CD14-positive monocyte (primary cell): ENCODE data around the gene LENEP. TPM values are rescaled to one million over a fixed set of nuclear protein-coding genes. Genes with fewer than 3 reads are reported as not detected.
A peak's percentile ranks its signal among the peaks of the same experiment; 100 is the strongest.

ENCODE experiments used
- DNase-seq, 3 donors: peaks; one replicate each; pipeline ENCODE4 v3.0.0-alpha.2; 2011 to 2022
- H2AFZ ChIP-seq: 2 replicates; pipeline ENCODE4 v1.6.0; 2012; ENCODE audit warnings: mild to moderate bottlenecking, low read depth, low read length, inconsistent platforms; ENCODE audit not compliant: insufficient read depth, poor library complexity, severe bottlenecking
- H3K27ac ChIP-seq, 2 donors: 1 replicate in 1 of 2; 2 replicates in 1 of 2; pipeline ENCODE4 v1.5.1; 2012 to 2013; ENCODE audit warnings: low read length in 2 of 2, control low read depth in 1 of 2, inconsistent platforms in 1 of 2, low read depth in 1 of 2, mild to moderate bottlenecking in 1 of 2
- H3K27me3 ChIP-seq, 2 donors: one replicate each; pipeline versions ENCODE4 v1.6.0 to v1.6.1; 2011 to 2013; ENCODE audit warnings: low read length in 2 of 2; ENCODE audit not compliant: control insufficient read depth in 2 of 2, insufficient read depth in 2 of 2
- H3K36me3 ChIP-seq, 2 donors: replicated peaks in 1 of 2; 1 replicate in 1 of 2; 2 replicates in 1 of 2; pipeline versions ENCODE4 v1.5.1 to v1.6.1; 2012 to 2013; ENCODE audit warnings: low read length in 2 of 2, control low read depth in 1 of 2, inconsistent platforms in 1 of 2, mild to moderate bottlenecking in 1 of 2; ENCODE audit not compliant: insufficient read depth in 2 of 2, control insufficient read depth in 1 of 2
- H3K4me1 ChIP-seq, 2 donors: 1 replicate in 1 of 2; 2 replicates in 1 of 2; pipeline versions ENCODE4 v1.5.1 to v1.6.1; 2012 to 2013; ENCODE audit warnings: low read length in 2 of 2, control low read depth in 1 of 2, inconsistent platforms in 1 of 2, mild to moderate bottlenecking in 1 of 2, moderate library complexity in 1 of 2; ENCODE audit not compliant: insufficient read depth in 2 of 2, control insufficient read depth in 1 of 2
- H3K4me2 ChIP-seq: replicated peaks from 2 replicates; pipeline ENCODE3; 2012; ENCODE audit warnings: low read length, moderate library complexity, mild to moderate bottlenecking; ENCODE audit not compliant: poor library complexity, severe bottlenecking; ENCODE audit errors: extremely low read depth
- H3K4me3 ChIP-seq, 3 experiments: fragments of 200-600 bp in 1 of 3; sonication (generic) in 1 of 3; replicated peaks in 1 of 3; 1 replicate in 2 of 3; 2 replicates in 1 of 3; pipeline ENCODE4 v1.5.1; 2011 to 2013; ENCODE audit warnings: low read length in 3 of 3, mild to moderate bottlenecking in 3 of 3, control low read depth in 2 of 3, low read depth in 2 of 3, inconsistent platforms in 1 of 3, moderate library complexity in 1 of 3
- H3K79me2 ChIP-seq: 2 replicates; pipeline ENCODE4 v1.6.0; 2012; ENCODE audit warnings: mild to moderate bottlenecking, control low read depth, inconsistent platforms, low read length, moderate library complexity; ENCODE audit not compliant: insufficient read depth
- H3K9ac ChIP-seq: 2 replicates; pipeline ENCODE4 v1.6.0; 2017; ENCODE audit warnings: low read length, mild to moderate bottlenecking; ENCODE audit not compliant: insufficient read depth, poor library complexity, severe bottlenecking
- H3K9me3 ChIP-seq, 2 donors: replicated peaks in 1 of 2; 1 replicate in 1 of 2; 2 replicates in 1 of 2; pipeline versions ENCODE4 v1.5.1 to v1.6.1; 2012 to 2013; ENCODE audit warnings: low read length in 2 of 2, control low read depth in 1 of 2; ENCODE audit not compliant: control insufficient read depth in 1 of 2, insufficient read depth in 1 of 2
- H4K20me1 ChIP-seq: 2 replicates; pipeline ENCODE4 v1.6.0; 2012; ENCODE audit warnings: mild to moderate bottlenecking, low read length, control low read depth, moderate library complexity; ENCODE audit not compliant: insufficient read depth
- H3K27ac Mint-ChIP-seq, 7 donors: one replicate each; pipeline ENCODE4 v1.8.0; 2020; ENCODE audit warnings: mild to moderate bottlenecking in 7 of 7, mixed read lengths in 7 of 7, moderate library complexity in 6 of 7, inconsistent platforms in 2 of 7
- H3K27me3 Mint-ChIP-seq, 3 donors: one replicate each; pipeline ENCODE4 v1.8.0; 2021 to 2022; ENCODE audit warnings: low read depth in 3 of 3, mild to moderate bottlenecking in 3 of 3, mixed read lengths in 3 of 3, moderate library complexity in 3 of 3, inconsistent platforms in 1 of 3
- H3K36me3 Mint-ChIP-seq, 2 donors: one replicate each; pipeline ENCODE4 v1.8.0; 2020; ENCODE audit warnings: mixed read lengths in 2 of 2, inconsistent platforms in 1 of 2, mild to moderate bottlenecking in 1 of 2
- H3K4me1 Mint-ChIP-seq: one replicate; pipeline ENCODE4 v1.8.0; 2020; ENCODE audit warnings: mild to moderate bottlenecking, mixed read lengths
- H3K4me3 Mint-ChIP-seq, 2 donors: one replicate each; pipeline ENCODE4 v1.8.0; 2020; ENCODE audit warnings: mild to moderate bottlenecking in 2 of 2, mixed read lengths in 2 of 2, moderate library complexity in 1 of 2
- H3K9me3 Mint-ChIP-seq, 7 donors: one replicate each; pipeline ENCODE4 v1.8.0; 2020 to 2022; ENCODE audit warnings: mixed read lengths in 7 of 7, mild to moderate bottlenecking in 6 of 7, moderate library complexity in 6 of 7, inconsistent platforms in 2 of 7
- CTCF ChIP-seq: fragments of 200-600 bp; IDR thresholded peaks from one replicate; pipeline ENCODE4 v1.8.0; 2022; ENCODE audit warnings: antibody characterized with exemption, mild to moderate bottlenecking
- WGBS: methylation state at CpG from one replicate; pipeline ENCODE4 v1.1.5; 2013; ENCODE audit warnings: missing lambda C conversion rate; ENCODE audit not compliant: insufficient coverage; 5-methylcytosine and 5-hydroxymethylcytosine counted together
- intact Hi-C, 2 donors: fragments of 100-400 bp; cut with micrococcal nuclease; formaldehyde crosslinking; loops; one replicate each; pipeline versions ENCODE4 v1.15.0 to v1.15.1; 2023
- polyA plus RNA-seq, 3 donors: library from polyadenylated mRNA; depleted of rRNA in 1 of 3; unstranded in 2 of 3; stranded (reverse) in 1 of 3; fragments of 300-500 nt in 2 of 3; fragments of >200 nt in 1 of 3; fragmentation: Illumina TruSeq in 2 of 3; gene quantifications; 1 replicate in 2 of 3; 2 replicates in 1 of 3; pipeline ENCODE4 v1.2.3, GENCODE V29; 2012 to 2021

Gene LENEP
- polyA plus RNA-seq, 3 donors: not detected

GRCh38 chr1:155022927-155023236, 29.5 kb downstream of the LENEP start:
- 44% methylated on average over 4 of the region's 4 CpGs for WGBS
- peaks cover 40% of the 10 kb centered on the region for H4K20me1 ChIP-seq
- H3K36me3 Mint-ChIP-seq: peaks cover 13 to 20% of the 10 kb centered on the region in 2 donors
- peaks cover 11 to 19% of the 10 kb centered on the region in 2 donors for H3K4me1 ChIP-seq
- peak overlapping the region in 2 of 7 donors; percentile 70 to 78 for H3K27ac Mint-ChIP-seq
- H2AFZ ChIP-seq: no peak overlapping the region
- H3K36me3 ChIP-seq: peaks cover 11 to 13% of the 10 kb centered on the region in 2 donors
- H3K9me3 ChIP-seq: no peaks in the 10 kb centered on the region
- no peak for TF ChIP-seq CTCF
- no peak overlapping the region for H3K4me3 ChIP-seq
- no peak overlapping the region for H3K4me2 ChIP-seq
- H3K9ac ChIP-seq: no peak overlapping the region
- peak overlapping the region in 1 of 2 donors; percentile 20 for H3K27ac ChIP-seq
- H3K27me3 Mint-ChIP-seq: peaks cover 0 to 9% (median 5%) of the 10 kb centered on the region in 3 donors
- H3K79me2 ChIP-seq: peaks cover 2% of the 10 kb centered on the region
- H3K4me3 Mint-ChIP-seq: no peak overlapping the region
- H3K4me1 Mint-ChIP-seq: peaks cover 42% of the 10 kb centered on the region
- no peaks in the 10 kb centered on the region for H3K27me3 ChIP-seq
- peaks cover 0 to 2% (median 0%) of the 10 kb centered on the region in 7 donors for H3K9me3 Mint-ChIP-seq
- no peak for DNase-seq
- intact Hi-C loops: no loop called here

- Mint-ChIP-seq H3K4me1 (peaks cover 44% of the 10 kb centered on the region), H3K9me3 (peaks cover 0 to 2% (median 0%) of the 10 kb centered on the region in 7 donors), H3K4me3 (no peak overlapping the region), H3K27me3 (peaks cover 0 to 9% (median 5%) of the 10 kb centered on the region in 3 donors), H3K36me3 (peaks cover 12 to 15% of the 10 kb centered on the region in 2 donors), H3K27ac (no peak overlapping the region)
- no peaks in the 10 kb centered on the region for H3K27me3 ChIP-seq
- H2AFZ ChIP-seq: no peak overlapping the region
- peaks cover 33% of the 10 kb centered on the region for H4K20me1 ChIP-seq
- H3K4me1 ChIP-seq: peaks cover 13 to 19% of the 10 kb centered on the region in 2 donors
- intact Hi-C loops: no loop called here
- no peak for TF ChIP-seq CTCF
- H3K27ac ChIP-seq: no peak overlapping the region
- 93% methylated on average over 4 of the region's 5 CpGs for WGBS
- no peak overlapping the region for H3K4me3 ChIP-seq
- no peaks in the 10 kb centered on the region for H3K79me2 ChIP-seq
- H3K36me3 ChIP-seq: peaks cover 9% of the 10 kb centered on the region in 2 donors
- H3K4me2 ChIP-seq: no peak overlapping the region
- no peaks in the 10 kb centered on the region for H3K9me3 ChIP-seq
- DNase-seq: no peak
- no peak overlapping the region for H3K9ac ChIP-seq
These were observed 30.2 kb downstream of the LENEP start for GRCh38 chr1:155023627-155024026.
